Posterior vena cava (tissue), 2 donors: Measurements from ENCODE around the gene TNIK. TPM values are rescaled to one million over a fixed set of nuclear protein-coding genes. Genes with fewer than 3 reads are reported as not detected.
"Not testable (repeated sequence)": the region's sequence is repeated elsewhere in the genome, so short reads cannot be mapped to it uniquely, and the experiment has no call there.

ENCODE experiments used
- DNase-seq: peaks from one replicate; pipeline ENCODE4 v3.0.0-alpha.2; 2020; ENCODE audit warnings: low spot score
- intact Hi-C, 2 donors: fragments of 100-400 bp; cut with DNase I; formaldehyde crosslinking; loops; one replicate each; pipeline versions ENCODE4 v1.14.1 to v1.14.2; 2022 to 2023
- total RNA-seq, 2 donors: library from RNA; stranded (reverse); fragmentation: NEBNext Ultra II Directional; extraction: Animal tissue kit (Norgen Biotek cat#: 25700); gene quantifications; one replicate each; pipeline ENCODE4 v1.2.1, GENCODE V29; 2021
- donor health status: DM: yes; HTN: yes; CAD: no.
- donor health status: DM: yes; HTN: yes; CAD: no.

The TNIK gene
- total RNA-seq, 2 donors from 2014 or later, result 16.5 to 20.3 TPM

GRCh38 chr3:171397089-171397488 lies 63.1 kb downstream of the TNIK start:
- no peak for DNase-seq
- intact Hi-C loops, result no loop called here

- intact Hi-C loops, result no loop called here
- no peak for DNase-seq
Observed at GRCh38 chr3:171396048-171396447, 64.2 kb downstream of the TNIK start.

GRCh38 chr3:171393032-171393744 lies 67.0 kb downstream of the TNIK start:
- intact Hi-C loops, result no loop called here
- no peak for DNase-seq

GRCh38 chr3:171391432-171391831 lies 68.8 kb downstream of the TNIK start:
- intact Hi-C loops, result no loop called here
- DNase-seq, result no peak

- no peak for DNase-seq
- intact Hi-C loops, result loop anchor here in 1 of 2 donors (1.0 kb wide), 1 partner anchor 34 kb away; no protein-coding TSS in a partner anchor
Observed at GRCh38 chr3:171390051-171390941, 69.9 kb downstream of the TNIK start.

- intact Hi-C loops, result no loop called here
- no peak for DNase-seq
Observed at GRCh38 chr3:171389491-171389890, 70.7 kb downstream of the TNIK start.

GRCh38 chr3:171388527-171388926 lies 71.7 kb downstream of the TNIK start:
- no peak for DNase-seq
- intact Hi-C loops, result no loop called here

GRCh38 chr3:171387062-171387461 lies 73.1 kb downstream of the TNIK start:
- DNase-seq, result no peak
- intact Hi-C loops, result no loop called here

- intact Hi-C loops, result no loop called here
- no peak for DNase-seq
Observed at GRCh38 chr3:171385086-171385485, 75.1 kb downstream of the TNIK start.

GRCh38 chr3:171384101-171384891 lies 75.9 kb downstream of the TNIK start:
- intact Hi-C loops, result loop anchor here in 1 of 2 donors (5.0 kb wide), 1 partner anchor 997 kb away; no protein-coding TSS in a partner anchor

GRCh38 chr3:171383206-171384018 lies 76.8 kb downstream of the TNIK start:
- no peak for DNase-seq
- intact Hi-C loops, result loop anchor here in 1 of 2 donors (5.0 kb wide), 1 partner anchor 996 kb away; no protein-coding TSS in a partner anchor

More at GRCh38 chr3:171384101-171384891, 75.9 kb downstream of the TNIK start:
- no peak for DNase-seq

- intact Hi-C loops, result loop anchor here in 1 of 2 donors (5.0 kb wide), 1 partner anchor 995 kb away; no protein-coding TSS in a partner anchor
- not testable (repeated sequence) for DNase-seq
Observed at GRCh38 chr3:171382347-171382746, 77.9 kb downstream of the TNIK start.

- DNase-seq, result no peak
- intact Hi-C loops, result loop anchor here in 1 of 2 donors (5.0 kb wide), 1 partner anchor 994 kb away; no protein-coding TSS in a partner anchor
Observed at GRCh38 chr3:171380711-171381425, 79.3 kb downstream of the TNIK start.

GRCh38 chr3:171379961-171380483 lies 80.2 kb downstream of the TNIK start:
- intact Hi-C loops, result loop anchor here in 1 of 2 donors (5.0 kb wide), 1 partner anchor 993 kb away; no protein-coding TSS in a partner anchor
- no peak for DNase-seq

- intact Hi-C loops, result no loop called here
- no peak for DNase-seq
Observed at GRCh38 chr3:171379281-171379680, 80.9 kb downstream of the TNIK start.

GRCh38 chr3:171378586-171378985 lies 81.6 kb downstream of the TNIK start:
- intact Hi-C loops, result no loop called here

GRCh38 chr3:171377859-171378258 lies 82.3 kb downstream of the TNIK start:
- DNase-seq, result no peak
- intact Hi-C loops, result no loop called here

More at GRCh38 chr3:171378586-171378985, 81.6 kb downstream of the TNIK start:
- DNase-seq, result no peak

GRCh38 chr3:171376596-171376947 lies 83.6 kb downstream of the TNIK start:
- intact Hi-C loops, result no loop called here
- DNase-seq, result no peak
